Measurements from ENCODE around the gene LILRA6.
A peak's percentile ranks its signal among the peaks of the same experiment; 100 is the strongest.
"Not testable (repeated sequence)": the region's sequence is repeated elsewhere in the genome, so short reads cannot be mapped to it uniquely, and the experiment has no call there.

The LILRA6 gene

GRCh38 chr19:54209058-54209810 lies 33.4 kb downstream of the LILRA6 start:
- H3K4me1 ChIP-seq (ENCODE audit: control extremely low read depth in 1 of 4, control insufficient read depth in 4 of 4, insufficient read depth in 4 of 4, low read length in 3 of 4) = peaks cover 23 to 86% (median 74%) of the 10 kb centered on the region in 4 experiments
- 85% methylated on average over 19 of the region's 24 CpGs for WGBS (ENCODE audit: insufficient coverage)
- peak in 1 of 3 donors; percentile 18 for DNase-seq
- no peaks in the 10 kb centered on the region for H3K9me3 ChIP-seq (ENCODE audit: control extremely low read depth in 1 of 5, control insufficient read depth in 4 of 5, insufficient read depth in 2 of 5, low read depth in 1 of 5, low read length in 4 of 5)
- ChIA-PET POLR2A (interaction anchor here (0.5 to 5.2 kb wide), 3 partner anchors 9 to 396 kb away, joined by 6 to 95 read pairs (median 33); partner anchors contain the start of genes MBOAT7, RPS9 and TSEN34), CTCF (interaction anchor here (1.0 to 2.8 kb wide), 4 partner anchors 9 to 21 kb away, joined by 3 to 18 read pairs (median 8); partner anchors contain the start of genes MBOAT7, RPS9 and TSEN34)
- H3K27ac ChIP-seq (ENCODE audit: insufficient read depth in 1 of 2, low read depth in 1 of 2, low read length in 2 of 2, poor library complexity in 1 of 2, severe bottlenecking in 2 of 2) = peak overlapping the region; percentile 85 to 86
- H3K4me3 ChIP-seq (ENCODE audit: control insufficient read depth in 1 of 7, extremely low read depth in 1 of 7, insufficient read depth in 4 of 7, low read depth in 2 of 7, low read length in 6 of 7) = peak overlapping the region in 4 of 7 experiments; percentile 21 to 57 (median 40)
- H3K36me3 ChIP-seq (ENCODE audit: control insufficient read depth in 4 of 4, insufficient read depth in 4 of 4, low read length in 3 of 4) = peaks cover 9 to 34% (median 20%) of the 10 kb centered on the region in 4 experiments
- no peaks in the 10 kb centered on the region for H3K27me3 ChIP-seq (replicated peaks in 2 of 5; ENCODE audit: control insufficient read depth in 4 of 5, insufficient read depth in 5 of 5, low read length in 4 of 5)

DNA sequence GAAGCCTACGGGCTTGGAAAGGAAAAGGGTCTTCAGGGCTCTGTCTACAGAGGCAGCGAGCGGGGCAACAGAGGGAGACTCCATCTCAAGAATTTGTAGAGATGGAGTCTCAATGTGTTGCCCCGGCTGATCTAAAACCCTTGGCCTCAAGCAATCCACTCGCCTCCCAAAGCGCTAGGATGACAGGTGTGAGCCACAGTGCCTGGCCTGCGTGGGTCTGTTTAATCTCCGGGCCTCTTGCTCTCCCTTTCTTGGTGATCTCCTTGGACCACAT lies 33.9 kb downstream of the LILRA6 start:
- 88% methylated on average over 8 of the region's 8 CpGs for WGBS (ENCODE audit: insufficient coverage)
- H3K4me1 ChIP-seq (ENCODE audit: control extremely low read depth in 1 of 4, control insufficient read depth in 4 of 4, insufficient read depth in 4 of 4, low read length in 3 of 4) = peaks cover 23 to 91% (median 79%) of the 10 kb centered on the region in 4 experiments

DNA sequence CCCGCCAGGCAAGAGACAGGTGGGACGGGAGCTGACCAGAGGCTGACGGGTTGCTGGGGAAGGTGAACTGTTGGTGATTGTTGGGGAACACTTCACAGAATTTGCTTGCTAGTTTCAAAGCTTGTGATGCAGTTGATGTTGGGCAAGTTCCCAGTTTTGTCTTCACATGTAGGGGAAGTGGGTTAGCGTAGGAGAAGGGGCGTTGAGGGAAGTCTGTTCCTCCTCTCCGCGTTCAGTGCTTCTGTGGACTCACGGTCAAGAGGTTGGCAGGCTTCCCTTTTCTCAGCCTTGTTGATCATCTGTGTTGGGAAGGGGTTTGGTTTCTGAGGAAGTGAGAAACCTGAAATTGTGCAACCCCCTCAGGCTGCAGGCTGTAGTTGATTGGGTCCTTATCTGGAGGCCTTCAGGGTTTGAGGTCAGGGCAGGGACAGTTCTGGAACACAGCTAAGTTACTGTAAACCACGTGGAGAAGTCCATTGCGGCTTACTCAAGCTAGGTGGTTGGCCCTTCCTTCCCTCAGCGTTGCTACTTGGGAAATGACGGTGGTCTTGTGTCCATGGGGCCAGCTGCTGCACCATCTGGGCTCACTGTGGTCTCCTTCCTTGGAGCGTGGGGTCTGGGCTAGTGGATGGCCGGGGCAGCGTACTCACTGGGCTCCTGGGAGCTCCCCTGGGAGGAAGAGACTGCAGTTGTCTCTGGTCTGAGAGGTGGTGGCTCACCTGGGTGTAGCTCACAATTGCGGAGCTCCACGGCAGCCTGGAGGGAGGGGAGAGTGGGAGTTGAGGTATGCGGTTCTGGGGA lies 34.4 kb downstream of the LILRA6 start:
- 9% methylated on average over 14 of the region's 18 CpGs for WGBS (ENCODE audit: insufficient coverage)
- peak overlapping the region; percentile 85 to 87 for H3K27ac ChIP-seq (ENCODE audit: insufficient read depth in 1 of 2, low read depth in 1 of 2, low read length in 2 of 2, poor library complexity in 1 of 2, severe bottlenecking in 2 of 2)
- H3K27me3 ChIP-seq (replicated peaks in 2 of 5; ENCODE audit: control insufficient read depth in 4 of 5, insufficient read depth in 5 of 5, low read length in 4 of 5) = no peaks in the 10 kb centered on the region
- ChIA-PET POLR2A (interaction anchor here (0.6 to 5.2 kb wide), 7 partner anchors 8 to 180 kb away, joined by 3 to 95 read pairs (median 4); partner anchors contain the start of genes LENG1, MBOAT7, RPS9 and TSEN34), CTCF (interaction anchor here (1.0 to 4.3 kb wide), 4 partner anchors 12 to 71 kb away, joined by 3 to 24 read pairs (median 4); partner anchors contain the start of gene MBOAT7)
- no peaks in the 10 kb centered on the region for H3K9me3 ChIP-seq (ENCODE audit: control extremely low read depth in 1 of 5, control insufficient read depth in 4 of 5, insufficient read depth in 2 of 5, low read depth in 1 of 5, low read length in 4 of 5)
- peaks cover 9 to 43% (median 28%) of the 10 kb centered on the region in 4 experiments for H3K36me3 ChIP-seq (ENCODE audit: control insufficient read depth in 4 of 4, insufficient read depth in 4 of 4, low read length in 3 of 4)
- DNase-seq = peak; percentile 99 to 100 (median 100)
- peak overlapping the region in 5 of 7 experiments; percentile 9 to 57 (median 47) for H3K4me3 ChIP-seq (ENCODE audit: control insufficient read depth in 1 of 7, extremely low read depth in 1 of 7, insufficient read depth in 4 of 7, low read depth in 2 of 7, low read length in 6 of 7)
- H3K4me1 ChIP-seq (ENCODE audit: control extremely low read depth in 1 of 4, control insufficient read depth in 4 of 4, insufficient read depth in 4 of 4, low read length in 3 of 4) = peaks cover 23 to 96% (median 84%) of the 10 kb centered on the region in 4 experiments

More for the DNA sequence above, 33.9 kb downstream of the LILRA6 start:
- peak overlapping the region; percentile 85 to 86 for H3K27ac ChIP-seq (ENCODE audit: insufficient read depth in 1 of 2, low read depth in 1 of 2, low read length in 2 of 2, poor library complexity in 1 of 2, severe bottlenecking in 2 of 2)
- peak overlapping the region in 3 of 7 experiments; percentile 5 to 57 (median 45) for H3K4me3 ChIP-seq (ENCODE audit: control insufficient read depth in 1 of 7, extremely low read depth in 1 of 7, insufficient read depth in 4 of 7, low read depth in 2 of 7, low read length in 6 of 7)
- H3K27me3 ChIP-seq (replicated peaks in 2 of 5; ENCODE audit: control insufficient read depth in 4 of 5, insufficient read depth in 5 of 5, low read length in 4 of 5) = no peaks in the 10 kb centered on the region
- ChIA-PET CTCF (interaction anchor here (1.0 to 4.3 kb wide), 3 partner anchors 12 to 72 kb away, joined by 3 to 24 read pairs (median 5); partner anchors contain the start of gene MBOAT7), POLR2A (interaction anchor here (1.9 to 5.2 kb wide), 3 partner anchors 8 to 49 kb away, joined by 7 to 95 read pairs (median 33); partner anchors contain the start of genes LENG1, MBOAT7, RPS9 and TSEN34)
- no peak for DNase-seq
- no peaks in the 10 kb centered on the region for H3K9me3 ChIP-seq (ENCODE audit: control extremely low read depth in 1 of 5, control insufficient read depth in 4 of 5, insufficient read depth in 2 of 5, low read depth in 1 of 5, low read length in 4 of 5)
- H3K36me3 ChIP-seq (ENCODE audit: control insufficient read depth in 4 of 4, insufficient read depth in 4 of 4, low read length in 3 of 4) = peaks cover 9 to 38% (median 23%) of the 10 kb centered on the region in 4 experiments

GRCh38 chr19:54207676-54207982 lies 35.0 kb downstream of the LILRA6 start:
- DNase-seq = no peak
- Histone ChIP-seq H3K9me3 (ENCODE audit: control extremely low read depth in 1 of 5, control insufficient read depth in 4 of 5, insufficient read depth in 2 of 5, low read depth in 1 of 5, low read length in 4 of 5) (no peaks in the 10 kb centered on the region), H3K36me3 (ENCODE audit: control insufficient read depth in 4 of 4, insufficient read depth in 4 of 4, low read length in 3 of 4) (peaks cover 9 to 48% (median 33%) of the 10 kb centered on the region in 4 experiments), H3K4me3 (ENCODE audit: control insufficient read depth in 1 of 7, extremely low read depth in 1 of 7, insufficient read depth in 4 of 7, low read depth in 2 of 7, low read length in 6 of 7) (peak overlapping the region in 6 of 7 experiments; percentile 9 to 57 (median 40)), H3K27ac (ENCODE audit: insufficient read depth in 1 of 2, low read depth in 1 of 2, low read length in 2 of 2, poor library complexity in 1 of 2, severe bottlenecking in 2 of 2) (peak overlapping the region; percentile 85 to 87), H3K27me3 (replicated peaks in 2 of 5; ENCODE audit: control insufficient read depth in 4 of 5, insufficient read depth in 5 of 5, low read length in 4 of 5) (no peaks in the 10 kb centered on the region), H3K4me1 (ENCODE audit: control extremely low read depth in 1 of 4, control insufficient read depth in 4 of 4, insufficient read depth in 4 of 4, low read length in 3 of 4) (peaks cover 24 to 96% (median 90%) of the 10 kb centered on the region in 4 experiments)
- ChIA-PET CTCF (interaction anchor here (1.0 to 4.3 kb wide), 6 partner anchors 11 to 71 kb away, joined by 3 to 24 read pairs (median 4); partner anchors contain the start of genes MBOAT7 and TSEN34), POLR2A (interaction anchor here (0.6 to 5.2 kb wide), 6 partner anchors 7 to 180 kb away, joined by 3 to 95 read pairs (median 6); partner anchors contain the start of genes LENG1, MBOAT7, RPS9 and TSEN34)
- WGBS (ENCODE audit: insufficient coverage) = 0% methylated on average over 5 of the region's 5 CpGs

DNA sequence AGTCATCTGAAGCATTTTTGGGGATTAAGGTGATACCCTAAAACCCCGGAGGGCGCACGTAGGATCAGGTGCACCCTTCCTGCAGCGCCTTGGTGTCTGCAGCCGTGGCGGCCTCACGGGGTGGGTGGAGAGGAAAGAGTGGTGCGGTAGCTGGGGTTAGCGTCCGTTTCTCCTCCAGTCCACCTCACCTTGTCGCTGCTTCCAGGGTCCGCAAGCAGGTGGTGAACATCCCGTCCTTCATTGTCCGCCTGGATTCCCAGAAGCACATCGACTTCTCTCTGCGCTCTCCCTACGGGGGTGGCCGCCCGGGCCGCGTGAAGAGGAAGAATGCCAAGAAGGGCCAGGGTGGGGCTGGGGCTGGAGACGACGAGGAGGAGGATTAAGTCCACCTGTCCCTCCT lies 35.4 kb downstream of the LILRA6 start:
- 92% methylated on average over 6 of the region's 23 CpGs for WGBS (ENCODE audit: insufficient coverage)
- Histone ChIP-seq H3K36me3 (ENCODE audit: control insufficient read depth in 4 of 4, insufficient read depth in 4 of 4, low read length in 3 of 4) (peaks cover 11 to 53% (median 38%) of the 10 kb centered on the region in 4 experiments), H3K27ac (ENCODE audit: insufficient read depth in 1 of 2, low read depth in 1 of 2, low read length in 2 of 2, poor library complexity in 1 of 2, severe bottlenecking in 2 of 2) (peak overlapping the region; percentile 85 to 87), H3K4me3 (ENCODE audit: control insufficient read depth in 1 of 7, extremely low read depth in 1 of 7, insufficient read depth in 4 of 7, low read depth in 2 of 7, low read length in 6 of 7) (peak overlapping the region in 5 of 7 experiments; percentile 19 to 57 (median 33)), H3K4me1 (ENCODE audit: control extremely low read depth in 1 of 4, control insufficient read depth in 4 of 4, insufficient read depth in 4 of 4, low read length in 3 of 4) (peaks cover 28 to 96% (median 92%) of the 10 kb centered on the region in 4 experiments)
- DNase-seq; H3K27me3 ChIP-seq (replicated peaks in 2 of 5; ENCODE audit: control insufficient read depth in 4 of 5, insufficient read depth in 5 of 5, low read length in 4 of 5); H3K9me3 ChIP-seq (ENCODE audit: control extremely low read depth in 1 of 5, control insufficient read depth in 4 of 5, insufficient read depth in 2 of 5, low read depth in 1 of 5, low read length in 4 of 5): not testable (repeated sequence)
- CTCF ChIA-PET = interaction anchor here (1.3 to 4.3 kb wide), 5 partner anchors 11 to 33 kb away, joined by 4 to 24 read pairs (median 5); partner anchors contain the start of genes MBOAT7 and TSEN34
- POLR2A ChIA-PET = interaction anchor here (0.9 to 1.9 kb wide), 2 partner anchors 16 to 48 kb away, joined by 5 to 7 read pairs; partner anchors contain the start of gene LENG1

- Histone ChIP-seq H3K9me3 (ENCODE audit: control extremely low read depth in 1 of 5, control insufficient read depth in 4 of 5, insufficient read depth in 2 of 5, low read depth in 1 of 5, low read length in 4 of 5) (no peaks in the 10 kb centered on the region), H3K4me1 (ENCODE audit: control extremely low read depth in 1 of 4, control insufficient read depth in 4 of 4, insufficient read depth in 4 of 4, low read length in 3 of 4) (peaks cover 28 to 96% (median 94%) of the 10 kb centered on the region in 4 experiments), H3K4me3 (ENCODE audit: control insufficient read depth in 1 of 7, extremely low read depth in 1 of 7, insufficient read depth in 4 of 7, low read depth in 2 of 7, low read length in 6 of 7) (peak overlapping the region in 4 of 7 experiments; percentile 27 to 57 (median 42)), H3K36me3 (ENCODE audit: control insufficient read depth in 4 of 4, insufficient read depth in 4 of 4, low read length in 3 of 4) (peaks cover 11 to 54% (median 41%) of the 10 kb centered on the region in 4 experiments), H3K27me3 (replicated peaks in 2 of 5; ENCODE audit: control insufficient read depth in 4 of 5, insufficient read depth in 5 of 5, low read length in 4 of 5) (no peaks in the 10 kb centered on the region), H3K27ac (ENCODE audit: insufficient read depth in 1 of 2, low read depth in 1 of 2, low read length in 2 of 2, poor library complexity in 1 of 2, severe bottlenecking in 2 of 2) (peak overlapping the region; percentile 66 to 87)
- CTCF ChIA-PET = interaction anchor here (1.3 to 4.3 kb wide), 4 partner anchors 15 to 33 kb away, joined by 4 to 24 read pairs (median 8); partner anchors contain the start of genes MBOAT7 and TSEN34
- POLR2A ChIA-PET = interaction anchor here (0.9 to 1.9 kb wide), 3 partner anchors 15 to 48 kb away, joined by 3 to 7 read pairs (median 5); partner anchors contain the start of genes LENG1 and MBOAT7
- 91% methylated on average over 7 of the region's 13 CpGs for WGBS (ENCODE audit: insufficient coverage)
- DNase-seq = no peak
These were observed 35.8 kb downstream of the LILRA6 start for GRCh38 chr19:54206831-54207177.

All from common myeloid progenitor, CD34-positive (primary cell).